Mesenchymal stem cell (in vitro differentiated cells and primary cell): ENCODE measurements around the gene ACTR2.
"Not testable (repeated sequence)": the region's sequence is repeated elsewhere in the genome, so short reads cannot be mapped to it uniquely, and the experiment has no call there.

Experiments used
- DNase-seq: peaks from one replicate; pipeline ENCODE4 v3.0.0-alpha.2; 2013
- H2AFZ ChIP-seq: one replicate; pipeline ENCODE4 v1.6.1; 2013; ENCODE audit warnings: low read depth, mild to moderate bottlenecking, control low read depth, inconsistent platforms, low read length, moderate library complexity
- H2AK5ac ChIP-seq: 2 replicates; pipeline ENCODE4 v1.6.1; 2013; ENCODE audit warnings: low read length, moderate library complexity, mild to moderate bottlenecking, inconsistent platforms; ENCODE audit not compliant: severe bottlenecking
- H2BK120ac ChIP-seq: one replicate; pipeline ENCODE4 v1.6.1; 2013; ENCODE audit warnings: low read depth, mild to moderate bottlenecking, inconsistent platforms, low read length, moderate library complexity
- H2BK12ac ChIP-seq, 2 experiments: one replicate each; pipeline ENCODE4 v1.6.1; 2013; ENCODE audit warnings: inconsistent platforms in 2 of 2, low read length in 2 of 2, mild to moderate bottlenecking in 2 of 2, moderate library complexity in 2 of 2, control low read depth in 1 of 2
- H2BK15ac ChIP-seq: one replicate; pipeline ENCODE4 v1.6.1; 2013; ENCODE audit warnings: mild to moderate bottlenecking, low read depth, inconsistent platforms; ENCODE audit not compliant: poor library complexity, severe bottlenecking
- H2BK5ac ChIP-seq: 2 replicates; pipeline ENCODE4 v1.6.1; 2013; ENCODE audit warnings: low read depth, mild to moderate bottlenecking, low read length, control low read depth, inconsistent platforms; ENCODE audit not compliant: poor library complexity, severe bottlenecking
- H3K14ac ChIP-seq, 2 experiments: one replicate each; pipeline ENCODE4 v1.6.1; 2013; ENCODE audit warnings: inconsistent platforms in 2 of 2, low read length in 2 of 2, control low read depth in 1 of 2, mild to moderate bottlenecking in 1 of 2, moderate library complexity in 1 of 2
- H3K18ac ChIP-seq, 2 experiments: one replicate each; pipeline ENCODE4 v1.6.1; 2013; ENCODE audit warnings: inconsistent platforms in 2 of 2, low read length in 2 of 2, control low read depth in 1 of 2, low read depth in 1 of 2, mild to moderate bottlenecking in 1 of 2
- H3K23ac ChIP-seq, 2 experiments: one replicate each; pipeline ENCODE4 v1.6.1; 2013; ENCODE audit warnings: inconsistent platforms in 2 of 2, low read length in 2 of 2, mild to moderate bottlenecking in 2 of 2, moderate library complexity in 2 of 2, control low read depth in 1 of 2
- H3K27ac ChIP-seq: 2 replicates; pipeline ENCODE4 v1.5.1; 2013; ENCODE audit warnings: mild to moderate bottlenecking, moderate library complexity, low read length, control low read depth, inconsistent platforms; ENCODE audit not compliant: poor library complexity, severe bottlenecking
- H3K27me3 ChIP-seq, 2 experiments: 2 replicates each; pipeline versions ENCODE4 v1.6.1 to v1.7.0; 2013; ENCODE audit warnings: low read length in 2 of 2, mild to moderate bottlenecking in 2 of 2, moderate library complexity in 2 of 2, control low read depth in 1 of 2, inconsistent platforms in 1 of 2; ENCODE audit not compliant: control insufficient read depth in 1 of 2, insufficient read depth in 1 of 2
- H3K36me3 ChIP-seq, 2 experiments: 2 replicates each; pipeline versions ENCODE4 v1.6.1 to v1.7.0; 2013; ENCODE audit warnings: low read length in 2 of 2, control low read depth in 1 of 2, inconsistent platforms in 1 of 2, low read depth in 1 of 2, mild to moderate bottlenecking in 1 of 2; ENCODE audit not compliant: insufficient read depth in 2 of 2, control insufficient read depth in 1 of 2
- H3K4ac ChIP-seq, 2 experiments: one replicate each; pipeline ENCODE4 v1.6.1; 2013; ENCODE audit warnings: inconsistent platforms in 2 of 2, low read length in 2 of 2, mild to moderate bottlenecking in 2 of 2, moderate library complexity in 2 of 2, control low read depth in 1 of 2, low read depth in 1 of 2
- H3K4me1 ChIP-seq: 2 replicates; pipeline ENCODE4 v1.6.1; 2013; ENCODE audit warnings: low read depth, low read length, control low read depth; ENCODE audit not compliant: control insufficient read depth, insufficient read depth
- H3K4me2 ChIP-seq: 2 replicates; pipeline ENCODE4 v1.6.1; 2013; ENCODE audit warnings: low read length, mild to moderate bottlenecking, inconsistent platforms; ENCODE audit not compliant: poor library complexity, severe bottlenecking
- H3K4me3 ChIP-seq, 2 experiments: 2 replicates each; pipeline versions ENCODE4 v1.5.1 to v1.7.0; 2013; ENCODE audit warnings: low read length in 2 of 2, mild to moderate bottlenecking in 2 of 2, control low read depth in 1 of 2, low read depth in 1 of 2; ENCODE audit not compliant: insufficient read depth in 1 of 2
- H3K79me1 ChIP-seq: replicated peaks from 2 replicates; pipeline ENCODE4 v1.6.1; 2013; ENCODE audit warnings: mild to moderate bottlenecking, control low read depth, low read length, inconsistent platforms; ENCODE audit not compliant: poor library complexity, severe bottlenecking
- H3K9ac ChIP-seq: 2 replicates; pipeline ENCODE4 v1.7.0; 2013; ENCODE audit warnings: mild to moderate bottlenecking, low read length, moderate library complexity
- H3K9me3 ChIP-seq: 2 replicates; pipeline ENCODE4 v1.7.0; 2013; ENCODE audit warnings: mild to moderate bottlenecking, low read length; ENCODE audit not compliant: control insufficient read depth
- H4K8ac ChIP-seq: one replicate; pipeline ENCODE4 v1.6.1; 2013; ENCODE audit warnings: inconsistent platforms, mild to moderate bottlenecking, low read length, moderate library complexity
- H4K91ac ChIP-seq: one replicate; pipeline ENCODE4 v1.6.1; 2013; ENCODE audit warnings: mild to moderate bottlenecking, low read length, inconsistent platforms
- WGBS: methylation state at CpG from one replicate; pipeline ENCODE4 v1.1.7; 2013; ENCODE audit warnings: mixed read lengths; 5-methylcytosine and 5-hydroxymethylcytosine counted together

Gene ACTR2

DNA sequence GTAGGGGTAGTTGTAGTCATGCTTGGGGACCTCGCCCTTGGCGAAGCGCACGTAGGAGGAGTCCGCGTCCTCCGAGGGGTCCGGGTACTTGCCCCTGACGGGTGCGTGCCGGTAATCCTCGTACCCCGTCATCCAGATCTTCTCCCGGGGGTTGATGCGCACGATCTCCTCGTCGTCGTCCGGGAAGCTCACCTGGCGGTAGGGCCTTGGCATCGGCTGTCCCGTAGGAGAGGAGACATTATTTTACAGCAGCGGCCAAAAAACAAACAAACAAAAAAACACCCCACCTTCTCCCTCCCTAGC lies 86.3 kb downstream of the ACTR2 start:
- Histone ChIP-seq H2BK12ac (no peak overlapping the region), H4K8ac (no peak overlapping the region), H3K27me3 (no peaks in the 10 kb centered on the region), H2BK5ac (no peak overlapping the region), H4K91ac (no peak overlapping the region), H3K9me3 (no peaks in the 10 kb centered on the region), H3K27ac (no peak overlapping the region), H3K4me2 (no peak overlapping the region), H3K4ac (no peak overlapping the region), H3K23ac (no peak overlapping the region), H3K36me3 (peaks cover 43 to 63% of the 10 kb centered on the region in 2 experiments), H2BK15ac (no peak overlapping the region), H3K4me3 (no peak overlapping the region), H3K4me1 (peaks cover 10% of the 10 kb centered on the region), H2BK120ac (no peak overlapping the region), H3K79me1 (peaks cover 49% of the 10 kb centered on the region), H3K9ac (no peak overlapping the region), H2AK5ac (no peak overlapping the region), H2AFZ (no peak overlapping the region), H3K14ac (no peak overlapping the region), H3K18ac (no peak overlapping the region)
- WGBS, result 96% methylated on average over 24 of the region's 24 CpGs
- no peak for DNase-seq

DNA sequence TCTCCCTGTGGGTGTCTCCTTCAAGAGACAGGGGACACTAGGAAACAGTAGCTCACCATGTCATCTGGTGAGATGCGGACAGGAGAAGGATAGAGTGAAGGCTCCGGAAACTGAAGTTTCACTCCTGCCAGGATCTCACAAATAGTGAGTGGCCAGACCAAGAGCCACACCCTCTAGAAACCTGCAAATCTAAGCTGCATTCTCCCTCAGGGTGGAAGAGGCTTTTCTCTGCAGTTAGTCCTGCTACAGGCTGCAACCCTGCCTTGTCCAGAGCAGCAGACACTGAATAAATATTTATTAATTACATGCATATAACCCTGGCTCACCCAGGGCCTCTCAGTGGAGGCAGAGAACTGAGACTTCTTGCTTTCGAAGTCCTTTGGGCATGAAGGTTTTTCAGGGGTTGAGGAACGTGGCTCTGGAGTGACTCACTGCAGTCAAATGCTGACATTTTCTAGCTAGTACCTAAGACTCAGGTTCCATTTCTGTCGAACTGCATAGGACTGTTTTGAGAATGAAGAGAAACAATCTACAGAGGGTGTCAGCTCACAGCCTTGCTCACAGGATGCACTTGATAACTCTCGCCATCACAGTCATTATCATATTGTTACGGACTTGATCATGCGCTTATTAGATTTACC lies 87.3 kb downstream of the ACTR2 start:
- H3K4me1 ChIP-seq, result peaks cover 16% of the 10 kb centered on the region
- peaks cover 39 to 60% of the 10 kb centered on the region in 2 experiments for H3K36me3 ChIP-seq
- no peak overlapping the region for H2AK5ac ChIP-seq
- H3K18ac ChIP-seq, result no peak overlapping the region
- no peak overlapping the region for H4K8ac ChIP-seq
- WGBS, result 90% methylated on average over 8 of the region's 8 CpGs
- no peak overlapping the region for H4K91ac ChIP-seq
- no peak overlapping the region for H2AFZ ChIP-seq
- H2BK5ac ChIP-seq, result no peak overlapping the region
- no peak overlapping the region for H2BK120ac ChIP-seq
- no peak overlapping the region for H2BK15ac ChIP-seq
- H3K27me3 ChIP-seq, result no peaks in the 10 kb centered on the region
- peak overlapping the region; percentile 22 for H3K9ac ChIP-seq
- no peak overlapping the region for H3K4me2 ChIP-seq
- H3K14ac ChIP-seq, result peak overlapping the region in 1 of 2 experiments; percentile 24
- H3K4ac ChIP-seq, result no peak overlapping the region
- H3K9me3 ChIP-seq, result no peaks in the 10 kb centered on the region
- DNase-seq, result peak; percentile 28
- H3K23ac ChIP-seq, result no peak overlapping the region
- peak overlapping the region in 1 of 2 experiments; percentile 6 for H2BK12ac ChIP-seq
- no peak overlapping the region for H3K27ac ChIP-seq
- H3K4me3 ChIP-seq, result no peak overlapping the region
- H3K79me1 ChIP-seq, result peaks cover 48% of the 10 kb centered on the region

GRCh38 chr2:65316072-65316471 lies 88.4 kb downstream of the ACTR2 start:
- no peak overlapping the region for H3K23ac ChIP-seq
- WGBS, result 80% methylated on average over 4 of the region's 6 CpGs

DNA sequence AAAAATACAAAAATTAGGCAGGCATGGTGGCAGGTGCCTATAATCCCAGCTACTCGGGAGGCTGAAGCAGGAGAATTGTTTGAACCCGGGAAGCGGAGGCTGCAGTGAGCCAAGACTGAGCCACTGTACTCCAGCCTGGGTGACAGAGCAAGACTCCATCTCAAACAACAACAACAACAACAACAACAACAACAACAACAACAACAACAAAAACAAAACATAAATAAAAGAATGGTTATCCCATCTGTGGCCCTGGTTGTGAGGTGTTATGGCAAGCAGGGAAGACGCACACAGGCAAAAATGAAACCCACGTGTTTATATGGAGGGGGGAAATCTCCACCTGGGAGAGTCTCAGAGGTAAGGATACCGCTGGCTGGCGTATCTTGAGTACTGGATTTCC lies 89.7 kb downstream of the ACTR2 start:
- H3K4me3 ChIP-seq, H2BK12ac ChIP-seq, H2AFZ ChIP-seq, H2BK5ac ChIP-seq, H3K27ac ChIP-seq, H4K8ac ChIP-seq, H3K4me2 ChIP-seq, H2BK15ac ChIP-seq, H2AK5ac ChIP-seq, H3K9me3 ChIP-seq, H4K91ac ChIP-seq, DNase-seq, H3K23ac ChIP-seq, H3K4ac ChIP-seq, H3K27me3 ChIP-seq, H2BK120ac ChIP-seq, H3K9ac ChIP-seq, H3K14ac ChIP-seq, H3K18ac ChIP-seq: not testable (repeated sequence)
- 93% methylated on average over 7 of the region's 7 CpGs for WGBS
- H3K79me1 ChIP-seq, result peaks cover 40% of the 10 kb centered on the region
- H3K4me1 ChIP-seq, result peaks cover 24% of the 10 kb centered on the region
- peaks cover 29 to 41% of the 10 kb centered on the region in 2 experiments for H3K36me3 ChIP-seq

More at GRCh38 chr2:65316072-65316471, 88.4 kb downstream of the ACTR2 start:
- peaks cover 22% of the 10 kb centered on the region for H3K4me1 ChIP-seq
- no peaks in the 10 kb centered on the region for H3K27me3 ChIP-seq
- no peak overlapping the region for H2BK15ac ChIP-seq
- H2BK5ac ChIP-seq, result no peak overlapping the region
- H3K18ac ChIP-seq, result no peak overlapping the region
- H3K79me1 ChIP-seq, result peaks cover 46% of the 10 kb centered on the region
- H3K4ac ChIP-seq, result no peak overlapping the region
- no peaks in the 10 kb centered on the region for H3K9me3 ChIP-seq
- peak overlapping the region; percentile 62 for H3K9ac ChIP-seq
- no peak overlapping the region for H2BK120ac ChIP-seq
- DNase-seq, result no peak
- no peak overlapping the region for H3K27ac ChIP-seq
- peak overlapping the region in 1 of 2 experiments; percentile 21 for H3K4me3 ChIP-seq
- no peak overlapping the region for H3K14ac ChIP-seq
- no peak overlapping the region for H2AK5ac ChIP-seq
- H4K8ac ChIP-seq, result peak overlapping the region; percentile 56
- no peak overlapping the region for H2BK12ac ChIP-seq
- H3K4me2 ChIP-seq, result no peak overlapping the region
- peaks cover 36 to 53% of the 10 kb centered on the region in 2 experiments for H3K36me3 ChIP-seq
- no peak overlapping the region for H2AFZ ChIP-seq
- H4K91ac ChIP-seq, result no peak overlapping the region
